GM21390 (cell line): ENCODE results near the gene IGF2.

Experiments used
- ATAC-seq: cut with Tn5 transposase; IDR thresholded peaks from one replicate; pipeline ENCODE4 v1.9.1; 2021; ENCODE audit not compliant: unreplicated experiment

IGF2 gene

GRCh38 chr11:2137202-2138067 lies 1.8 kb downstream of the IGF2 start:
- ATAC-seq = no peak

DNA sequence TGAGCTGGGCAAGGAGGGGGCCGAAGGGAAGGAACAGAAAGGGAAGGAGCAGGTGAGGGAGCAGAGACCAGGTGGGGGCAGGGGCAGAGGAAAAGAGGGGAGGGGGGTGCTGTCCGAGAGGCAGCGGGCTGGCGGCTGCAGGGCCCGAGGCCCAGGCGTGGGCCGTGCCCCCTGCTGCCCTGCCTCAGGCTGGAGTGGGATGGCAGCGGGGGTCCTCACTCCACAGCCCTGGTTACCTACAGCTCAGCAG lies 2.3 kb downstream of the IGF2 start:
- ATAC-seq = no peak

- ATAC-seq = no peak
These were observed 2.8 kb downstream of the IGF2 start for GRCh38 chr11:2136209-2136951.

DNA sequence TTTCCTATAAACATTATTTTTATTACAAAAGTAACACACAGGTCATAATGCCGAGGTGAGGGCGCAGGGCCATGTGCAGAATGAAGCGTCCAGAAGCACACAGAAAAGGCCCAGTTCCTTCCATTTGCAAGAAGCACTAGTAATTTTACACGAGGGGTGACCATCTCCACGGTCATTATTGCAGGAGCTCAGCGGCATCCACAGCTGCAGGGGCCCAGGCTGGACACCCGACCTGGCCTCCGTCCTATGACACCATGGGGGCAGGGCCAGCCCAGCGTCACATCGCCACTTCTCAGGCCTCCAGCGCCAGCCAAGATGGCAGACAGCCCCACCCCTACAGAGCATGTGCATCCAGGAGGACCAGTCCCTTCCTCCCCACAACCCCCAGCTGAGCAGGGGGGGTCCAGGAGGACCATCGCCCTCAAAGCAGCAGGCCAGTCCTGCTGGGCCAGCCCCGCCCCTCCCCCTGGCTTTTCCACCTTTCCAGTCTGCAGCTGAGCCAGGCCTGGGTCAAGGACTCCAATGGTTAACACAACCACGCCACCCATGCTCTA lies 3.5 kb downstream of the IGF2 start:
- no peak for ATAC-seq

DNA sequence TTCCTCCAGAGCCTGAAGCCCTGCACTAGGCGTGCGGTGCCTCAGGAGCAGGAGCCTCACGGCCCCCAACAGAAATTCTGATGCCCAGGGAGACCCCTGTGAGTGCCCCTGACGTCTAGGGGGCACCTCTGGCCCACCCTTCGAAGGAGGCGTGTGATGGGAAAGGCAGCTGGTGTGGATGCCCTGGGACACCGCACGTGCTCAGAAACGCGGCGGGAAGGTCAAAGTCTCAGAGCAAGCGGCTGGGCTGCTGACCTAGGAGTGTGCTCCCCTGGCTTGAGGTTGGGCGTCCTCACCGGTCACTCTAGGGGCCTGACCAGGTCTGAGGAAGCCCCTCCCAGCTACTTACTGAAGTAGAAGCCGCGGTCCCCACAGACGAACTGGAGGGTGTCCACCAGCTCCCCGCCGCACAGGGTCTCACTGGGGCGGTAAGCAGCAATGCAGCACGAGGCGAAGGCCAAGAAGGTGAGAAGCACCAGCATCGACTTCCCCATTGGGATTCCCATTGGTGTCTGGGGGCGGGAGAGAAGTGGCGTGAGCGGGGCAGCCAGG lies 4.1 kb downstream of the IGF2 start:
- ATAC-seq = no peak

DNA sequence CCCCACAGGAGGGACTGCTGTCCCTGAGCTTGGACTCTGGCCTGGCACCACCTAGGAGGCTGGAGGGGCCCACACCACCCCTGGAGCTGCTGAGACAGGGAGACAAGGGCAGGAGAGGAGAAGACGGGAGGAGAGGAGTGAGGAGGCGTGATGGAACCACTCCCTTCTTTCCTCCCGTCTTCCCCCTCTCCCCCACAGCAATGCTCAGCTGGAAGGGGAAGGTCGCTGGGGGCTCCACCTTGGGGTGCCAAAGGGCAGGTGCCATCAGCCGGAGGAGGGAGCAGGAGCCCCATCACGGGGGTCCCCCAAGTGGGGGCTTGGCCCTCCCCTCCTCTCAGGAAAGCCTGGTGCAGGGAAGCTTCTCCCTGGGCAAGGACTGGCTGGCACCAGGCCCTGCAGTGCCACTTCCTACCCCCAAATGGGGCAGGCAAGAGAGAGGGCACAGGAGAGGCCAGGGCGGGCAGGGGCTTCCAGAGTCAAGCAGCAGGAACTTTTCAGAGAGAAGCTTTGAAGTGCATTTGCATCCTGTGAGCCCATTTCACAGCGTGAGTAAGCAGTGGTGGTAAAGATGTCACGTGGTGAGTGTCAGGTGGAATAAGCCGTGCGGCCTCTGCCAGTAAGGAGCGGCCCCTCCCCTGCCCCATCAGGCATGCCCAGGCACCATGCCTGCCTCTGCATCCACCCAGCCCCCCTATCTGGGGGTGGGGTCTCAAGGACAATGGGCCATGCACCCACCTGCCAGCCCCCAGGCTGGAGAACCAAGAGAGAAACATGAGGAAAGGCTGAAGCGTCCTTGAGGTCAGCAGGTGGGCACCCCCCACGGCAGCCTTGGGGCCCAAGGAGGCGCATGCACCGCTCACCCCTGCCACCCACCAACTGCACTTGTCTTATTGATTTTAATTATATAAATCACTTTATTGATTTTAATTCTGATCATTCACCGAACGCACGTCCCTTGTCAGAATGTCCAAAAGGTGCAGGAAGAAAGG lies 4.9 kb downstream of the IGF2 start:
- ATAC-seq = no peak

DNA sequence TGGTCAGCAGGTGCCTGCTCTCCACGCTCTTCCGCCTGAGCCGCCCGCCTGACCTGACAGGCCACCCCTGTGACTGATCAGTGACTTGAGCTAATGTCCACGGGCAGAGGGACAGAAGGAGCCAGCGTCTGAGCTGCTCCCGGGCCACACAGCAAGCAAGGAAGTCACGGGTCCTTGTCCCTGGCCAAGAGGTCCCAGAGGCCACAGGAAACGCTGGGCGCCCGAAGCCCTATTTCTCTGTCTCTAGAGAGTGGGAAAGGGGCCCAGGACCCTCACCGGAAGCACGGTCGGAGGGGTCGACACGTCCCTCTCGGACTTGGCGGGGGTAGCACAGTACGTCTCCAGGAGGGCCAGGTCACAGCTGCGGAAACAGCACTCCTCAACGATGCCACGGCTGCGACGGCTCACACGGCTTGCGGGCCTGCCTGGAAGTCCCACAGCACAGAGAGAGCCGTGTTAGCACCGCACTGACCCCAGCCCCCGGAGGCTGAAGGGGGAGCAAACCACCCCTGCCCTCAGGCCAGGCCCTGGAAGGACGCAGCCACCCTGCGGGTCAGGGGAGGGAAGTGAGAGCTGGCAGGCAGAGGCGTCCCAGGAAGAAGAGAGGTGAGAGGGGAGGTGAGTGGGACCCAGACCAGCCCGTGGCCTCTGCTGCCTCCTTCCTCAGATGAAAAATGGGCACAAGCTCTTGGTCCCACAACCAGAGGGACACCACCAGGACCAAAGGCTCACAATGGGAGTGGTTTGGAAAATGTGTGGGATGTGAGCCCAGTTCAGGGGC lies 5.8 kb downstream of the IGF2 start:
- ATAC-seq = no peak

DNA sequence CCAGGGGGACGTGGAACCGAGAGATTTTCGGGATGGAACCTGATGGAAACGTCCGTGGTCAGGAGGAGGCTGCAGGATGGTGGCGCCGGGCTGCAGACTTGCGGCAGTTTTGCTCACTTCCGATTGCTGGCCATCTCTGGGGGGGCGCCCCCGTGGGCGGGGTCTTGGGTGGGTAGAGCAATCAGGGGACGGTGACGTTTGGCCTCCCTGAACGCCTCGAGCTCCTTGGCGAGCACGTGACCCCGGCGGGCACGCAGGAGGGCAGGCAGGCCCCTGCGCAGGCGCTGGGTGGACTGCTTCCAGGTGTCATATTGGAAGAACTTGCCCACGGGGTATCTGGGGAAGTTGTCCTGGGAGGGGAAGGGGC lies 6.3 kb downstream of the IGF2 start:
- no peak for ATAC-seq

DNA sequence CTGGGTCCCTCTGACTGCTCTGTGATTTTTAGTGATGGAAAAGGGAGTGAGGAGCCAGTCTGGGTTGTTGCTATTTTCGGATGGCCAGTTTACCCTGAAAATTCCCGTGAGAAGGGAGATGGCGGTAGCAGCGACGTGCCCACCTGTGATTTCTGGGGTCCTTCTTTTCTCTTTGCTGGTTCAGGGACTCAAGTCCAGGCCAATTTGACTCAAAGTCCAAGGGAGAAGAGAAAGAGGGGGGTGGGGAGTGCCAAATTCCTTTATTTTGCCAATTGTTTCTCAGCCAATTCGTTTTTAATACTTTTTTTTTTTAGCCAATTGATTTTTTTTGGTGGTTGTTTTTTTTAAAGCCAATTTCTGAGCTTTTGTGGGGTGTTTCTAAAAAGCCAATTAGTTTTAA lies 6.9 kb downstream of the IGF2 start:
- ATAC-seq = no peak

GRCh38 chr11:2131371-2132236 lies 7.6 kb downstream of the IGF2 start:
- no peak for ATAC-seq

DNA sequence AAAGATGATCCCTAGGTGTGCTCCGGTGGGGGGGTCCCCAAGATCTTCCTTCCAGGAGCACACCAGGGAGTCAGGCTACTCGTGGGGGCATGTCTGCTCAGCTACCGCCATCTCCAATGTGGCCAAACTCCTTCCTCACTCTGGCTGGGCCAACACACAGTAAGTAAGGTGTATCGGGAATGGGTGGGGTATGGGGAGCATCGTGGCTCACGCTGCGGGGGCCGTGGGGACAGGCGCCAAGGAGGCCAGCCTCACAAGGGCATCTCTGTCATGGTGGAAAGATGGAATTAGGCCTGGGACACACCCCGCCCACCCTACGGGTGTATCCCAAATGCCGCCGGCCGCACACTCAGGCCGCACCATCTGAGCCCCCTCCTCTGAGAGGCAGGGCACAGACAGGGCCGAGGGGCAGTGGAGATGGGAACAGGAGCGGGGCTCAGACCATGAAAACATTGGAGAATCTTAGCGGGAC lies 8.3 kb downstream of the IGF2 start:
- ATAC-seq = no peak

- no peak for ATAC-seq
These were observed 9.4 kb downstream of the IGF2 start for GRCh38 chr11:2129699-2130366.

- no peak for ATAC-seq
These were observed 9.9 kb downstream of the IGF2 start for GRCh38 chr11:2129308-2129698.

GRCh38 chr11:2128511-2129307 lies 10.5 kb downstream of the IGF2 start:
- no peak for ATAC-seq

- no peak for ATAC-seq
These were observed 11.1 kb downstream of the IGF2 start for GRCh38 chr11:2128130-2128510.

DNA sequence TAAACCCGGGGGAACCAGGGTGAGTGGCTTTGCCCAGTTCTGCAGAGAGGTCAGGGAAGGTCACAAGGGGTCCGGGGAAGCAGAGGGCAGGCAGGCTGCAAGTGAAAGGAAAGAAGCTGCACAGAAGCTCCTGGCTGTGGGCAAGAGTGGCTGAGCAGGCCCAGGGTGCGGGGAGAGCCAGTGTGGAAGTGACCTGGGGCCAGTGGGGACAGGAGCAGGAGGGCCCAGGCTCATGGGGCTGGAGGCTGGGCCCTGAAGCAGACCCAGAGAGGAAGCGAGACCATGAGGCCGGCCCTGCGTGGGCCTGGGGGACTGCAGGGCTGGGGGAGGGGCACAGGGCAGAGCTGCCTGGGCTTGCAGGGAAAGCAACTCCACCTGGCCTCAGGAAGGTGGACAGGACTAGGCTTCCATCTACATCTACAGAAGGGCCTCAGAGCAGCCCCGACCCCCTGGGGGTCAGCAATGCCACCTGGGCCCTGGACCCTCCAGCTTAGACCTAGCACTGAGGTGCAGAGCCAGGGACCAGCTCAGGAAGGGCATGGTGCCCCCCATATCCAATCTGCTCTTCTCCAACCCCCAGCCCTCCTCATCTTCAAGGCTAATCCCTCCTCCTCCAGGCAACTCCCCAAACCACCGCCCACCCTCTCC lies 11.6 kb downstream of the IGF2 start:
- ATAC-seq = no peak

- ATAC-seq = no peak
These were observed 12.6 kb downstream of the IGF2 start for GRCh38 chr11:2126520-2127085.
